CD4-positive, alpha-beta T cell treated with Interleukin-17A for 1 hour (primary cell): Measurements from ENCODE around the gene WDR7.

Source experiments
- DNase-seq: peaks from one replicate; pipeline ENCODE4 v3.0.0-alpha.2; 2020

The WDR7 gene

GRCh38 chr18:56658261-56658660 is 7.1 kb downstream of the WDR7 start:
- DNase-seq = no peak

DNA sequence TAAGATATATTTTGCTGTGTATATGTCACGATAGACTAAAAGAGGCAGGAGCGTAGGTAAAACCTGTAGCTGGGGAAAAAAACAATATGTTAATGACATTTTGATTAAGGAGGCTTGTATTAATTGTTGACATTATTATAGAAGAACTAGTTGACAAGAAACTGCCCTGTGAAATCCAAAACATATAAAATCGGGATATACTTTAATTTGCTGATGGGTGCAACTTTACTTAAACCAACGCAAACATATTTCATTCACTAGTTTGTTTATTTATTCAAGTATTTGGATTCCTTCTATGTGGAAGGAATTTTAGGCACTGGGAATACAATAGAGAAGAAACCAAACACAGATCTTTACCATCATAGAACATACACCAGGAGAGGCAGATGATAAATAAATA is 8.0 kb downstream of the WDR7 start:
- no peak for DNase-seq

DNA sequence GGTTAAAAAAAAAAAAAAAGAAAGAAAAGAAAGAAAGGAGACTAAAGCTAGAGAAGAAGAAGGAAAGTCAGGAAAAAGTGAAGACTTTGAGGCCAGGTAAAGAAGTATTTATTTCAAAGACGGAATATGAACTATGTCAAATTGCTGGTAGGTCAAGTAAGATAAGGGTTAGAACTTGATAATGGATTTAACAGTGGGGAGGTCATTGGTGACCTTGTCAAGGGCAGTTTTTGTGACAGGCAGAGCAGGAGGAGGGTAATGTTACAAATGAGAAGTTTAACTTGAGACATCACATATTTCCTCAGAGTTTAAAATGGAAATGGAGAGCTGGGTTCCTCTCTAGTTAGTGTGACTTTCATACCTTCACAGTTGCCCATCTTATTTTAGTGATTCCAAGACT is 9.5 kb downstream of the WDR7 start:
- DNase-seq = no peak

DNA sequence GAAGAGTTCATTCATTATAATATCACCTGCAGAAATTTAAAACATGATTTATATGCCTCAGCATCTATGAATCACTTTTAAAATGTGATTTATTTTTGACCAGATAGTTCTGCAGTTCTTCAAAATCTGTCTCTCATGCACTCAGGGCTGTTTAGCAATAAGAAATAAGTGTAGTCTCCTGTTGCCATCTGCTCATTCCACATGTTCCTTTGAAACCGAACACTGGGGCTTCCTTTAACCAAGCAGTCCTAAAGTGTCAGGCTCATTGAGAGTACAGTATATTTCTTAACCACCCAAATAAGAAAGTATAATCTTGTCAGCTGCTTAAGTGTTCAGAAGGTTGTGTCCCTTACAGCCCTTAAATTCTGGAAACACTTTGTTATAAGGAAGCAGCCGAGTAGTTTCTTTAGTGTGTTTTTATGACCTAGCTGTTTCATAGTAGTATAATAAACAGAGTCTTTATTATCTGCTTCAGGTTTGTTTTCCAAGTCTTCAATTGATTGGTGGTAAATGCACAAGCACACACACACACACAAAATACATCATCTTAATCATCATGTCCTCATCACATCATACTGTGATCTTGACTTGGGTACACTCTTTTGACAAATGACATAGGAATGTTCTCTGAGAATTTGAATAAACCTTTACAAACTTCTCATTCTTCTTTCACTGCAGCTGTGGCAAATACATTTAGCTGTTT is 10.4 kb downstream of the WDR7 start:
- no peak for DNase-seq

DNA sequence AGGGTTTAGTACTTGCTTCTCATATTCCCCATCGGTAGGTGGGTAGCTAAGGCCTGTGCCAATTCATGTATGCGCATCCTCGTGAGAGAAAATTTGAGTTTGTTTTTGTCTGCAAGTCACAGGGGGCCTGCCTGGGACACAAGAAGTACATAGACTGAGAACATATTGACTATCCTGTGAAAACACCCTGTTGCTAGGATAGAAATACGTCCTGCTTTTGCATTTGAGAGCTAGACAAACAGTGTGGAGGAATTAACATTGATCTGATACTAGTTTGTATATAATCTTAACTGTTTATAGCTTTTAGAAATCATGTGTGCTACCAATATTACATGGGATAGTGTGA is 10.9 kb downstream of the WDR7 start:
- no peak for DNase-seq

DNA sequence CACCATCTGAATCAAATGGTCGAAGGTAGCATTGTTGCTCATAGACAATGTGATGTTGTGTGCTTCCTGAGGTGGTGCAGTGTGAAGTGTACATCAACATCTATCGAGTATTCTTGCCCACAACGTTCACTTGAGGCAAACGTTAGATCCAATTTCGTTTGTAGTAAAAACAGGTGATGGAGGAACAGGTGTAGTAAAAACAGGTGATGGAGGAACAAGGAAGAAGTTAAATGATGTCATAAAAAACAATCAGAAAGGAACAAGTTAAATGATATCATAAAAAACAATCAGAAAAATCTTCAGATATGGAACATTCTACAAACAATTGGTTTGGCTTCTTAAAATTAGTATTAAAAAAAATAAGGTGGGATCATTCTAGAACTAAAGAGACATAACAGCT is 11.3 kb downstream of the WDR7 start:
- no peak for DNase-seq

- DNase-seq = no peak
Observed at GRCh38 chr18:56662902-56663301, 11.7 kb downstream of the WDR7 start.

GRCh38 chr18:56672391-56672790 is 21.2 kb downstream of the WDR7 start:
- no peak for DNase-seq

GRCh38 chr18:56672981-56673380 is 21.8 kb downstream of the WDR7 start:
- no peak for DNase-seq

GRCh38 chr18:56676639-56677038 is 25.5 kb downstream of the WDR7 start:
- DNase-seq = no peak

- DNase-seq = no peak
Observed at GRCh38 chr18:56678836-56679565, 27.8 kb downstream of the WDR7 start.

DNA sequence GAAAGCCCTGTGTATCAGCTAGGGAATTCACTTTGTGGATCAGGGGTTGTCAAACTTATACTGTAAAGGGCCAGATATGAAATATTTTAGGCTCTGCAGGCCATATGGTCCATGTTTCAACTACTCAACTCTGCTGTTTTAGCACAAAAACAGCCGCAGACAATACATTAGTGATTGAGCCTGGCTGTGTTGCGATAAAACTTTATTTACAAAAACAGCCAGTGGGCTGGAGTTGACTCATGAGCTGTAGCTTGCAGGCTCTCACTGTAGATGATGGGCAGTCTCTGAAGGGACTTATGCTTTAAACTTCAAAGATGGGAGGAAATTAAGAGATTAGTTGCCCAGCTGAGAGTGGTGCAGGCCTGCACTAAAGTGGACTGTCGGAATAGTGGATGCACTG is 33.1 kb downstream of the WDR7 start:
- no peak for DNase-seq

DNA sequence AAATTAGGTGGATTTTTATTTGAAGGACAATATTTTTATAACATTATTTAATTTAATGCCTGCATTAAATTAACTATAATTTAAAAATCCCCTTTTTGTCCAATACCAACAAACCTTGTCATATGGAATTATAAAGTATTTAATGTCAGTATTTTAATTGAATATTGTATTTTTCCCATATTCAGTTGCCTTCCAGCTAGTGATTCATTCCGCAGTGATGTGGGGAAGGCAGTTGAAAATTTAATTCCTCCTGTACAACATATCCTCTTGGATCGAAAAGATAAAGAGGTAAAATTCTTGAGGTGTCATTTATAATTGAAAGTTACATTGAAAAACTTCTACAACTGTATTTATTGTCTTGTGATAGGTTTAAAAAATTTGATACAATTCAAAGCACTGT is 40.4 kb downstream of the WDR7 start:
- DNase-seq = no peak

DNA sequence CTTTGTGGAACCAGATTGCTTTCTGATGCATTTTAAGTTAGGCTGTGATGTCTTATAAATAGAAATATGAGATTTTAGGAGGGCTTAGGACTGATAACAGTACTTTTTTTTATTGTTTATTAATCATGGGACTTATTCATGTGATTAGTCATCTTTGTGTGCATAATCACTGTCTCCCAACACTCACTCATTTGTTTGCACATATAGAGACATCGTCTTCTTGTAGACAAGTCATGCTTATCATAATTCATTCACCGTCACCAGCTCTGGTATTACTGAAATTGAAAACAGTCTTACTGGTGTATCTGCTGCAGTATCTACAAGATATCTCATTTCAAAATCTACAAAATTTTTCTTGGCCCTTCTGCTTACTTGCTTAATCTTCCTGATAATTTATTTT is 45.8 kb downstream of the WDR7 start:
- no peak for DNase-seq

DNA sequence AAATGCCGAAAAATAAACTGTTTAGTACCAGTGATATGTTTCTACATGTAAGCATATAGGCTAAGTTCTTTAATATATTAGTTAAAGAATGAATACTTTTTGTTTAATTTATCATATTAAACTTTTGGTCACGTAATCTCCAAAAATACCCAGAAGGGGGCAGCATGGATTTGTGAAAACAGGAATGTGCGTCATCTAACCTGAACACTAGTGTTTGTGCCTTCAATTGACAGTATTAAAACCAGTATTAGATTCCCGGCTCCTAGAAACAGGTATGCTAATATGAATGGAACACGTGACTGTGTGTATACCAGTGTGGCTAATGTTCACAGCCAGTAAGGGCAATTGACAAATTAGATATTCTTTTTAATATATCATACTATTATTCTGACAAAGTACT is 51.8 kb downstream of the WDR7 start:
- peak; percentile 53 for DNase-seq

GRCh38 chr18:56709463-56709862 is 58.3 kb downstream of the WDR7 start:
- peak; percentile 71 for DNase-seq

DNA sequence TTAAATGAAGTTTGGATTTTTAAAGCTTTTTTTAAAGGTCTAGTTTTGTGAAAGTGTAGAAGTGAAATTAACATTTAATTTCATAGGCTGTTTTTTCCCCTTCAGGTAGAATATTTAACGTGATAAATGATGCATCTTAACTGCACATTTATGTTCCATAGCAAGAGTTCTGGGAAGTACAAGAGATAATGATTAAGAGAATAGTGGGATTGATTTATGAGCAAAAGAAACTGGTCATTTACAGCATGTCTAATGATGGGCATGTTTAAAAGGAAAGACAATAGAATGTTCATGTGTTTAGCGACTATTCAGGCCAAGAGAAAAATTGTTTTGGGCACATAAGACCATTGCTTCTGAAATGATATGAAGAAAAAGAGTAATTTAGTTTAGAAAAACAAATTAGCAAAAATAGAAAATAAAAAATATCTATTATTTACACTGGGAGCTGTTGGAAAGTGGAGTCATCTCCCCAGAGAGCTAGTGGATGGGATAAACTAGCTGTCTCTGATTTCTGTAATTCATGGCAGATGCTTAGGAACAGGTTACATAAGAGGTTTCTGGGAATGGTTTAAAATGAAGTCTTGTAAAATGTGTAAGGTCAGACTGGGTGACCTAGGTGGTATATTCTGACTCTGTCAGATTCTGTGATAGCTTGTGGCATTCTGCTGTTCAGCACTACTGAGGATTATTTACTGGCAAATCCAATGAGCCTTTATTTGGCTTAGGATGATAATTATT is 60.7 kb downstream of the WDR7 start:
- DNase-seq = no peak

DNA sequence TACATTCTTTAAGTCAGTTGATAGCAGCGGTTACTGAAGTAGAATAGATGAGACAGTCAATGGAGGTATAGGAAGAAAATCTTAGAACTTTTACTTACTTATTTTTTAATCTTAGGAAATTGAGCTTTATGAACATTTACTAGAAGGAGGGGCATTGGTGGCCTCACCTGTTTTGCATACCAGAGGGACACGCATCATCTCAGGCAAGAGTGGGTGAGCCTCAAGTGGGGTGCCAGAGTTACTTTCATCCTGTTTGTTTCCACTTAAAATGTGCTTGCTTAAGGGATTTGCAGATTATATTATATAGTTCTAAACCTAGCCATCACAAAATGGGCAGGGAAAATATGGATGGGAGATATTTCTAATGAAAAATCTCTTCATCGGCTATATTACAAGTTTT is 61.6 kb downstream of the WDR7 start:
- DNase-seq = no peak

GRCh38 chr18:56715121-56715520 is 64.0 kb downstream of the WDR7 start:
- no peak for DNase-seq

- DNase-seq = no peak
Observed at GRCh38 chr18:56716692-56717146, 65.6 kb downstream of the WDR7 start.

DNA sequence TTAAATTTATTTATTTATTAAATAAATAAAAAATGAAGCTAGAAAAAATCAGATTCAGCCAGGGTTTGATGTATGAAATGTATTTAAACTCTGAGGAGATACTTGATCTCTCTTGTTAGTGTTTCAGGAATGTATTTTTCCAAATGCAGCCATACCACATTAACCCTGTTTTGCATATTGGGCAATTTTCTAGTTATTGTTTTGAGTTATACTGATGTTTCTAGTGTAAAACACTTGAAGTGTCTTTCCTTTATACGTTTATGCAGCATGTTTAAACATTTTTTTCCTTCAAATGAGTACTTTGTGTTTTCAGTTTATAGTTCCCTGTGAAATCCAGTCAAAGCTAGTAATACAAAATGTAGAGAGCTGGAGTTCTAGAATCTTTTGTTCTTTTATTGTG is 69.9 kb downstream of the WDR7 start:
- no peak for DNase-seq

- no peak for DNase-seq
Observed at GRCh38 chr18:56721491-56721890, 70.3 kb downstream of the WDR7 start.

DNA sequence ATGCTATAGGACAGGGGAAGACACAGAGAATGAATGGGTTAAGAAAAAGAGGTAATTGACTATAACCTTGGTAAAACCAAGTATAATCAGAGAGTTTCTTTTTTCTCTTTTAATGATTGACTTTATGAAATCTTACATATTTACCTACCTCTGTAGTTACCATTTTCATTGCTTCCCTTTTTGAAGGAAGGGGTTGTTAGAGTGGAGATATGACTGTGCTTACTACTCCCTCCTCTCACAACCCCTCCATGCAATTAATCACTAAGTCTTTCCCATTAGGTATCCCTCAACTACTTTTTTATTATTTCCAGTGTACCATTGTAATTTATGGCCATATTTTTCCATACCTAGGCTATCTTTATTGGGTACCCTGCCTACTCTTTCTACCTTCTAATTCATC is 71.4 kb downstream of the WDR7 start:
- no peak for DNase-seq

DNA sequence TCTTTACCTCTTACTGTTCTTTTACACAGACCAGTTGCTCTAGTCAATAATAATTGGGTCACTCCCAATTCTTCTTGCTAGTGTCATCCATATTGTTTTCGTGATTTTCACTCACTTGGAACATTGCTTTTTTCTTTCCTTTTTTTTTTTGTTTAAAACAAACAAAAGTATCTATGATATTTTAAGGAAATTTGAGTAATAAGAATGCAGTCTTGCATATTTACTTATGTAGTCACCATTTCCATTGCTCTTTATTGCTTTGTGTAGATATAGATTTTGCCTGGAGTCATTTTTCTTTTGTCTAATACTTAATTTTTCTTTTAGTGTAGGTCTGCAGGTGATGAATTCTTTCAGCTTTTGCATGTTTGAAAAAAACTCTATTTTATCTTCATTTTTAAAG is 71.9 kb downstream of the WDR7 start:
- no peak for DNase-seq
